ENCODE measurements around the gene DGCR2.

The DGCR2 gene

GRCh38 chr22:19136915-19137314, 14.7 kb upstream of the DGCR2 start:
- DNase-seq (ENCODE audit: low spot score), result no peak
- in situ Hi-C loops (cut with MboI; ENCODE audit: low sequenced_read_pairs, unreplicated experiment), result no loop called here
- TF ChIP-seq, protein P1, sequence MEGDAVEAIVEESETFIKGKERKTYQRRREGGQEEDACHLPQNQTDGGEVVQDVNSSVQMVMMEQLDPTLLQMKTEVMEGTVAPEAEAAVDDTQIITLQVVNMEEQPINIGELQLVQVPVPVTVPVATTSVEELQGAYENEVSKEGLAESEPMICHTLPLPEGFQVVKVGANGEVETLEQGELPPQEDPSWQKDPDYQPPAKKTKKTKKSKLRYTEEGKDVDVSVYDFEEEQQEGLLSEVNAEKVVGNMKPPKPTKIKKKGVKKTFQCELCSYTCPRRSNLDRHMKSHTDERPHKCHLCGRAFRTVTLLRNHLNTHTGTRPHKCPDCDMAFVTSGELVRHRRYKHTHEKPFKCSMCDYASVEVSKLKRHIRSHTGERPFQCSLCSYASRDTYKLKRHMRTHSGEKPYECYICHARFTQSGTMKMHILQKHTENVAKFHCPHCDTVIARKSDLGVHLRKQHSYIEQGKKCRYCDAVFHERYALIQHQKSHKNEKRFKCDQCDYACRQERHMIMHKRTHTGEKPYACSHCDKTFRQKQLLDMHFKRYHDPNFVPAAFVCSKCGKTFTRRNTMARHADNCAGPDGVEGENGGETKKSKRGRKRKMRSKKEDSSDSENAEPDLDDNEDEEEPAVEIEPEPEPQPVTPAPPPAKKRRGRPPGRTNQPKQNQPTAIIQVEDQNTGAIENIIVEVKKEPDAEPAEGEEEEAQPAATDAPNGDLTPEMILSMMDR (IDR thresholded peaks at IDR 0.05; ENCODE audit: borderline replicate concordance, control extremely low read depth, extremely low read depth, insufficient read depth, missing control alignments), result no peak

DNA sequence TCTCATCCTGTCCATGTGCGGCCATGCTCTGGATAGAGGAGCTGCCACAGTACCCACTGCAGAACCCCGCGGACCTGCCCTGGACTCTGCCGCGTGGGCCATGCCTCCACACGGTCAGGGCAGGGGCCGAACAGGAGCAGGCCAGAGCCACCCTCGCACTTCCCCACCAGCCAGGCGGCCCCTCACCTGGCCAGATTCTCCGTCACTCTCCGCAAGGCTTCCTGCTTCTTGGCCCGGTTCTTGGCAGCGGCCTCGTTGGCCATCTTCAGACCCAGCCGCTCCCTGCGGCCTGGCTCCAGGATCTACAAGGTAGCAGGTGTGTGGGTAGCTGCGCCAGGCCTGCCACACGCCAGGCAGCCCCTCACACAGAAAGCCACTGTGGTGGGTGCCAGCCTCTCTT, 12.7 kb upstream of the DGCR2 start:
- TF ChIP-seq, protein P1 (IDR thresholded peaks at IDR 0.05; ENCODE audit: borderline replicate concordance, control extremely low read depth, extremely low read depth, insufficient read depth, missing control alignments), result no peak
- in situ Hi-C loops (cut with MboI; ENCODE audit: low sequenced_read_pairs, unreplicated experiment), result no loop called here
- DNase-seq (ENCODE audit: low spot score), result no peak

- TF ChIP-seq, protein P1 (IDR thresholded peaks at IDR 0.05; ENCODE audit: borderline replicate concordance, control extremely low read depth, extremely low read depth, insufficient read depth, missing control alignments), result no peak
- in situ Hi-C loops (cut with MboI; ENCODE audit: low sequenced_read_pairs, unreplicated experiment), result no loop called here
- DNase-seq (ENCODE audit: low spot score), result no peak
These were observed 12.1 kb upstream of the DGCR2 start for GRCh38 chr22:19134176-19134831.

DNA sequence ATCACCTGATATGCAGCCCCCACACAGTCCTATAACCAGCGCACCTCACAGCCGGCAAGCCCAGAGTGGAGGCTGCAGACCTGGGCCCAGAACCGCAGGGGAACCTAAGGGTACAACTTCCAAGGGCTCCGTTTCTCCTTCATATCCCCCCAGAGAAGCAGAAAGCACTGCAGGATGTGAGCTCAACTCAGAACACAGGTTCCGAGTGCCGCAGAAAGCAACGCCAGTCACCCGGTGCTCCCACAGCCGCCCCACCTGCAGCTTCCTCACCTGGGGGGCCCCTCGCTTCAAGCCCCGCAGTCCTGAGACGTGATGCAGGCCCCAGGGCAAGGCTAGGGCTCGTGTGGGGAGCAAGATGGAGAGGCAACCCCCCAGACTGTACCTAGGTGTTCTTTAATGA, 11.3 kb upstream of the DGCR2 start:
- no peak for DNase-seq (ENCODE audit: low spot score)
- in situ Hi-C loops (cut with MboI; ENCODE audit: low sequenced_read_pairs, unreplicated experiment), result no loop called here
- TF ChIP-seq, protein P1 (IDR thresholded peaks at IDR 0.05; ENCODE audit: borderline replicate concordance, control extremely low read depth, extremely low read depth, insufficient read depth, missing control alignments), result no peak

- DNase-seq (ENCODE audit: low spot score), result no peak
- TF ChIP-seq, protein P1 (IDR thresholded peaks at IDR 0.05; ENCODE audit: borderline replicate concordance, control extremely low read depth, extremely low read depth, insufficient read depth, missing control alignments), result no peak
- in situ Hi-C loops (cut with MboI; ENCODE audit: low sequenced_read_pairs, unreplicated experiment), result no loop called here
These were observed 10.6 kb upstream of the DGCR2 start for GRCh38 chr22:19132693-19133400.

- no peak for DNase-seq (ENCODE audit: low spot score)
- TF ChIP-seq, protein P1 (IDR thresholded peaks at IDR 0.05; ENCODE audit: borderline replicate concordance, control extremely low read depth, extremely low read depth, insufficient read depth, missing control alignments), result no peak
- in situ Hi-C loops (cut with MboI; ENCODE audit: low sequenced_read_pairs, unreplicated experiment), result no loop called here
These were observed 9.9 kb upstream of the DGCR2 start for GRCh38 chr22:19132153-19132552.

Measured in GM13976 (cell line).